ENCODE results near the gene ALDH1L1. TPM values are rescaled to one million over a fixed set of nuclear protein-coding genes. Genes with fewer than 3 reads are reported as not detected.

ALDH1L1 gene
- total and polyA plus RNA-seq, 9 of the 15 experiments (the other 6 are each of a cell fraction or from before 2014, with no cell fraction given): 0.06 to 1.9 (median 0.57) TPM; not detected in 1

DNA sequence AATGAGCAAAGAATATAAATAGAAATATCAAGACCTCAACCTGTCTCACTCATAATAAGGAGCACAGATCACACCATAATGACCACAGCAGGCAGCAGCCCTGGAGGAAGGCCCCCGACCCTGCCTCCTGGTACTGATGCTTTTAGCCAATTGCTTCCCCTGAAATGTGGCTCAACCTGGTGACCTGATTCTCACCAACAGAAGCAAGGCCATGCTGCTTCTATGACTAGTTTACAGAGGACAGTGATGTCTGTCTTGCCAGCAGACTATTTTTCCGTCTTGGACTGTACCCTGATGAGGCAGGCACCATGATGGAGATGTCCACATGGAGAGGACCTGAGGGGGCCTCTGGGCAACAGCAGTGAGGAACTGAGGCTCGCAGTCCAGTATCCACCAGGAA lies 114.5 kb downstream of the ALDH1L1 start:
- no peaks in the 10 kb centered on the region for H3K9me3 ChIP-seq (replicated peaks; ENCODE audit: control insufficient read depth, insufficient read depth, low read depth, low read length)
- POLR2A ChIA-PET: no interaction called here
- no peaks in the 10 kb centered on the region for H3K36me3 ChIP-seq (ENCODE audit: control insufficient read depth, insufficient read depth, low read length)
- TF ChIP-seq BRF1 (IDR thresholded peaks at IDR 0.05; ENCODE audit: borderline replicate concordance, extremely low read depth, insufficient read length): no peak
- no peak for TF ChIP-seq NR1H2 (CRISPR knock-in tag; IDR thresholded peaks at IDR 0.05)
- no peak for TF ChIP-seq TSC22D4 (tag; IDR thresholded peaks at IDR 0.05)
- TF ChIP-seq SMARCC2 (IDR thresholded peaks at IDR 0.05; ENCODE audit: low read depth): no peak
- no peak for TF ChIP-seq ELF1 (tag; IDR thresholded peaks at IDR 0.05)
- TF ChIP-seq POLR2AphosphoS5 (IDR thresholded peaks at IDR 0.05; ENCODE audit: control insufficient read depth, insufficient read depth, low read depth, low read length): no peak
- H4K20me1 ChIP-seq (replicated peaks; ENCODE audit: control insufficient read depth, insufficient read depth, low read length): no peaks in the 10 kb centered on the region
- FAIRE-seq (no peak), ATAC-seq (no peak), DNase-seq (ENCODE audit: extremely low read depth in 1 of 4, low spot score in 3 of 4) (no peak)
- no peak overlapping the region for H2AFZ ChIP-seq (ENCODE audit: low read depth, low read length)
- BruUV-seq (replicated peaks): no TSS peak
- CTCF ChIA-PET (ENCODE audit: low intra/inter-chr PET ratio): no interaction called here
- H3K9me1 ChIP-seq (ENCODE audit: control insufficient read depth, insufficient read depth, low read length): no peaks in the 10 kb centered on the region
- no peak overlapping the region for H3K27ac ChIP-seq (ENCODE audit: extremely low read depth, low read depth, low read length)
- no peak overlapping the region for H3K4me2 ChIP-seq (ENCODE audit: insufficient read depth, low read length)
- intact Hi-C loops (cut with micrococcal nuclease): no loop called here
- no peaks in the 10 kb centered on the region for H3K79me2 ChIP-seq (ENCODE audit: control insufficient read depth, insufficient read depth, low read length)
- H3K27me3 ChIP-seq (ENCODE audit: control insufficient read depth in 2 of 2, insufficient read depth in 2 of 2, low read length in 2 of 2): no peaks in the 10 kb centered on the region
- 59% methylated on average over 3 of the region's 3 CpGs for WGBS (ENCODE audit: insufficient coverage, low coverage, missing lambda C conversion rate)
- peaks cover 0 to 4% of the 10 kb centered on the region in 2 experiments; a peak in 2 of 5 replicates for H3K4me1 ChIP-seq (replicated peaks in 1 of 2; ENCODE audit: control insufficient read depth in 2 of 2, insufficient read depth in 2 of 2, low read length in 2 of 2)
- in situ Hi-C loops (cut with MboI): no loop called here
- no peak overlapping the region for H3K4me3 ChIP-seq
- H3K9ac ChIP-seq (ENCODE audit: insufficient read depth in 1 of 2, low read depth in 2 of 2, low read length in 2 of 2): no peak overlapping the region
